ENCODE measurements around the gene EYA2. TPM values are rescaled to one million over a fixed set of nuclear protein-coding genes. Genes with fewer than 3 reads are reported as not detected.
A peak's percentile ranks its signal among the peaks of the same experiment; 100 is the strongest.

Gene EYA2
- total RNA-seq, 1 donor from 2014 or later, result 1.8 TPM

DNA sequence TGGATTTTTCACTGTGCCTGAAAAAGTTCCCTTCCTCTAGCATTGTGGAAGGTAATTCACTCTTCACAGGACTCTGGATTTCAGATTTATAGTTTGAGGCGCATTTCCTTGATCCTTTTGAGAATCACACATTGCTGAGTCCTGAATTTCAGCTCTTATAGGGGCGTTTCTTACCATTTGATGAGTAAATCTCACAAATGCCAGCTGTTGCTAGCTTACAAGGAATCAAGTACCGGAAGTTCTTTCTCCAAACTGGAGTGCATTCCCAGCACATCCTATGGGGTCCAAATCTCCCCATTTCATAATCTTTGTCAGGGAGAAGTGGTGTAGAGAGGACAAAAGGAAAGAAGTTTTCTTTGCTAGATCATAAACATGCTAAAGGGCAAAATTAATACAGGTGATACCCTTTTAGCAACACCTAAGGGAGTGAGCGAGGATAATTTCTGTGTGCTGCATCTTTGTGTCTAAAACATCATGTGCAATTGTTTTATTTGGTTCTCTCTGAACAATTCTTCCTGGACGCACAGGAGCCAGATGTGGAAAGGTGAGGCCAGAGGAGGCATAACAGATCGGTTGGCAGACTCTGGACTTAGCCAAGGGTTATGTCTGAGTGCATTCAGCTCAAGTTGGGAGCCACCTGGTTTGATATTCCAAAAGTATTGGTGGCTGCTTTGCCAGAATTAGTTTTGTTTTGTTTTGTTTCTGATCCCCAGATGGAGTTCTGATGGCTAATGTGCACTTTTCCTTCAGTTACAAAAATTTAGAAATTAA is 37.4 kb upstream of the EYA2 start:
- Histone ChIP-seq H3K9ac (no peak overlapping the region), H4K20me1 (ENCODE audit: low read depth) (no peaks in the 10 kb centered on the region), H3K4me2 (no peak overlapping the region), H3K4me1 (no peaks in the 10 kb centered on the region), H2AFZ (replicated peaks) (peak overlapping the region; percentile 38), H3F3A (ENCODE audit: low read depth) (no peaks in the 10 kb centered on the region), H3K4me3 (no peak overlapping the region), H3K27me3 (no peaks in the 10 kb centered on the region), H3K36me3 (no peaks in the 10 kb centered on the region), H3K79me2 (ENCODE audit: low read depth) (no peaks in the 10 kb centered on the region), H3K9me3 (ENCODE audit: low read depth) (no peaks in the 10 kb centered on the region), H3K27ac (no peak overlapping the region)
- Mint-ChIP-seq H3K4me3 (no peak overlapping the region), H3K4me1 (no peaks in the 10 kb centered on the region), H3K27me3 (ENCODE audit: insufficient read depth, low read depth) (peaks cover 5% of the 10 kb centered on the region), H3K27ac (no peak overlapping the region), H3K9me3 (peaks cover 3% of the 10 kb centered on the region), H3K36me3 (no peaks in the 10 kb centered on the region)
- TF ChIP-seq EZH2 (IDR thresholded peaks at IDR 0.05) (no peak), EZH2phosphoT487 (IDR thresholded peaks at IDR 0.05) (no peak)
- TF ChIP-seq, protein P1, sequence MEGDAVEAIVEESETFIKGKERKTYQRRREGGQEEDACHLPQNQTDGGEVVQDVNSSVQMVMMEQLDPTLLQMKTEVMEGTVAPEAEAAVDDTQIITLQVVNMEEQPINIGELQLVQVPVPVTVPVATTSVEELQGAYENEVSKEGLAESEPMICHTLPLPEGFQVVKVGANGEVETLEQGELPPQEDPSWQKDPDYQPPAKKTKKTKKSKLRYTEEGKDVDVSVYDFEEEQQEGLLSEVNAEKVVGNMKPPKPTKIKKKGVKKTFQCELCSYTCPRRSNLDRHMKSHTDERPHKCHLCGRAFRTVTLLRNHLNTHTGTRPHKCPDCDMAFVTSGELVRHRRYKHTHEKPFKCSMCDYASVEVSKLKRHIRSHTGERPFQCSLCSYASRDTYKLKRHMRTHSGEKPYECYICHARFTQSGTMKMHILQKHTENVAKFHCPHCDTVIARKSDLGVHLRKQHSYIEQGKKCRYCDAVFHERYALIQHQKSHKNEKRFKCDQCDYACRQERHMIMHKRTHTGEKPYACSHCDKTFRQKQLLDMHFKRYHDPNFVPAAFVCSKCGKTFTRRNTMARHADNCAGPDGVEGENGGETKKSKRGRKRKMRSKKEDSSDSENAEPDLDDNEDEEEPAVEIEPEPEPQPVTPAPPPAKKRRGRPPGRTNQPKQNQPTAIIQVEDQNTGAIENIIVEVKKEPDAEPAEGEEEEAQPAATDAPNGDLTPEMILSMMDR (IDR thresholded peaks at IDR 0.05), result no peak
- no peak for DNase-seq (ENCODE audit: low spot score)

DNA sequence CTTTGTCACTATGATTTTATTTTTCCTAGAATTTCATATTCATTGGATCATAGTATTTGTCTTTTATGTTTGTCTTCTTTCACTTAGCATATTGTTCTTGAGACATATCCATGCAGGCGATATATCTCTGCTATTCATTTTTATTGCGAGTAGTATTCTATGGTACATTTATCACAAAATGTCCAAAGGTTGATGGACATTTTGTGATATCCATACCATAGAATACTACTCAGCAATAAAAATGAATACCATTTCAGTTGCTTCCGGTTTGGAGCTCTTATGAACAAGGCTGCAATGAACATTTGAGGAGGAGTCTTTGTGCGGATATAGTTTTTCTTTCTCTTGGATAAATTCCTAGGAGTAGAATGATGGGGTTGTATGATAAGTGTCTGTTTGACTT is 28.8 kb upstream of the EYA2 start:
- TF ChIP-seq EZH2 (IDR thresholded peaks at IDR 0.05) (no peak), EZH2phosphoT487 (IDR thresholded peaks at IDR 0.05) (no peak)
- TF ChIP-seq, protein P1 (IDR thresholded peaks at IDR 0.05), result no peak

DNA sequence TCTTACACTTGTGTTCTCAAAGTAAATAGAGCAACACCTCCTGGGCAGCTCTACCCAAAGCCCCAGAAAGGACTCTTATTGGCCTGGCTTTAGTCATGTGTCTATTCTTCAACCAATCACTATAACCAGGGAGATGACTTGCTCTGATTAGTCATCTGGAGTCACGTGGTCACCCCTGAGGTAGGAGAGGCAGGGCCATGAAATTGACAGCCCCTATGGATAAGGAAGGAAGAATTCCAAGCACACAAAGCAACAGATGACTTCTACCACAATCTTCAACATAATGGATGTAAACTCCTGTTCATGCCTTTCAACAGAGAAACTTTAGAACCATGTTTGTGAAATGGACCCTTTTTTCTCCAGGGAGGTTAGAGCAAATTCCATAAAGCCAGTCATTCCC is 24.6 kb upstream of the EYA2 start:
- H3K9me3 ChIP-seq (ENCODE audit: low read depth), result no peaks in the 10 kb centered on the region
- H3K4me3 ChIP-seq, result no peak overlapping the region
- Mint-ChIP-seq H3K27ac (no peak overlapping the region), H3K4me3 (no peak overlapping the region), H3K4me1 (no peaks in the 10 kb centered on the region), H3K9me3 (peaks cover 7% of the 10 kb centered on the region), H3K36me3 (no peaks in the 10 kb centered on the region), H3K27me3 (ENCODE audit: insufficient read depth, low read depth) (no peaks in the 10 kb centered on the region)
- H4K20me1 ChIP-seq (ENCODE audit: low read depth), result no peaks in the 10 kb centered on the region
- peaks cover 10% of the 10 kb centered on the region for H3K4me1 ChIP-seq
- no peak overlapping the region for H3K9ac ChIP-seq
- H3K36me3 ChIP-seq, result no peaks in the 10 kb centered on the region
- no peak overlapping the region for H3K27ac ChIP-seq
- no peaks in the 10 kb centered on the region for H3K79me2 ChIP-seq (ENCODE audit: low read depth)
- no peak for TF ChIP-seq EZH2phosphoT487 (IDR thresholded peaks at IDR 0.05)
- no peak for TF ChIP-seq EZH2 (IDR thresholded peaks at IDR 0.05)
- TF ChIP-seq, protein P1 (IDR thresholded peaks at IDR 0.05), result no peak
- no peak overlapping the region for H2AFZ ChIP-seq (replicated peaks)
- no peaks in the 10 kb centered on the region for H3K27me3 ChIP-seq
- no peak overlapping the region for H3K4me2 ChIP-seq
- H3F3A ChIP-seq (ENCODE audit: low read depth), result peaks cover 4% of the 10 kb centered on the region
- DNase-seq (ENCODE audit: low spot score), result no peak

More for the DNA sequence above, 28.8 kb upstream of the EYA2 start:
- Mint-ChIP-seq H3K9me3 (peaks cover 7% of the 10 kb centered on the region), H3K27ac (no peak overlapping the region), H3K4me3 (no peak overlapping the region), H3K4me1 (no peaks in the 10 kb centered on the region), H3K27me3 (ENCODE audit: insufficient read depth, low read depth) (no peaks in the 10 kb centered on the region), H3K36me3 (no peaks in the 10 kb centered on the region)
- no peak overlapping the region for H3K27ac ChIP-seq
- H3K79me2 ChIP-seq (ENCODE audit: low read depth), result no peaks in the 10 kb centered on the region
- H4K20me1 ChIP-seq (ENCODE audit: low read depth), result no peaks in the 10 kb centered on the region
- no peak overlapping the region for H3K4me3 ChIP-seq
- no peaks in the 10 kb centered on the region for H3F3A ChIP-seq (ENCODE audit: low read depth)
- H3K36me3 ChIP-seq, result no peaks in the 10 kb centered on the region
- no peak overlapping the region for H3K4me2 ChIP-seq
- no peaks in the 10 kb centered on the region for H3K4me1 ChIP-seq
- H3K9me3 ChIP-seq (ENCODE audit: low read depth), result no peaks in the 10 kb centered on the region
- H3K9ac ChIP-seq, result no peak overlapping the region
- no peaks in the 10 kb centered on the region for H3K27me3 ChIP-seq
- DNase-seq (ENCODE audit: low spot score), result no peak
- H2AFZ ChIP-seq (replicated peaks), result no peak overlapping the region
